ENCODE measurements around the gene PACSIN2. TPM values are rescaled to one million over a fixed set of nuclear protein-coding genes. Genes with fewer than 3 reads are reported as not detected.
"Not testable (repeated sequence)": the region's sequence is repeated elsewhere in the genome, so short reads cannot be mapped to it uniquely, and the experiment has no call there.

The PACSIN2 gene
- total RNA-seq, 6 experiments from 2014 or later, result 69.8 to 97.3 (median 76.2) TPM

GRCh38 chr22:42926768-42927167, 88.2 kb downstream of the PACSIN2 start:
- peaks cover 59% of the 10 kb centered on the region for H3K4me1 Mint-ChIP-seq (ENCODE audit: low read depth)
- peaks cover 6% of the 10 kb centered on the region; the same call in 1 of the 2 replicates for H3K36me3 Mint-ChIP-seq (ENCODE audit: low read depth)
- no peaks in the 10 kb centered on the region; the same call in 1 of the 2 replicates for H3K9me3 Mint-ChIP-seq
- H3K27ac Mint-ChIP-seq, result peak overlapping the region; percentile 71; the same call in 1 of the 2 replicates
- no peak for TF ChIP-seq CTCF (IDR thresholded peaks at IDR 0.05)
- DNase-seq, result no peak
- H3K4me3 Mint-ChIP-seq, result no peak overlapping the region
- H3K27me3 Mint-ChIP-seq (ENCODE audit: insufficient read depth), result peaks cover 2% of the 10 kb centered on the region

- TF ChIP-seq CTCF (IDR thresholded peaks at IDR 0.05), result no peak
- peak overlapping the region; percentile 71 for H3K27ac Mint-ChIP-seq
- peaks cover 2% of the 10 kb centered on the region for H3K27me3 Mint-ChIP-seq (ENCODE audit: insufficient read depth)
- H3K36me3 Mint-ChIP-seq (ENCODE audit: low read depth), result peaks cover 4% of the 10 kb centered on the region; the same call in 1 of the 2 replicates
- no peak overlapping the region for H3K4me3 Mint-ChIP-seq
- peaks cover 59% of the 10 kb centered on the region for H3K4me1 Mint-ChIP-seq (ENCODE audit: low read depth)
- no peaks in the 10 kb centered on the region; the same call in 1 of the 2 replicates for H3K9me3 Mint-ChIP-seq
- no peak for DNase-seq
Observed at GRCh38 chr22:42926104-42926503, 88.8 kb downstream of the PACSIN2 start.

- DNase-seq, result no peak
- H3K36me3 Mint-ChIP-seq (ENCODE audit: low read depth), result peaks cover 4% of the 10 kb centered on the region
- TF ChIP-seq CTCF (IDR thresholded peaks at IDR 0.05), result no peak
- H3K4me3 Mint-ChIP-seq, result no peak overlapping the region
- H3K4me1 Mint-ChIP-seq (ENCODE audit: low read depth), result peaks cover 58% of the 10 kb centered on the region
- peak overlapping the region; percentile 71 for H3K27ac Mint-ChIP-seq
- peaks cover 2% of the 10 kb centered on the region for H3K27me3 Mint-ChIP-seq (ENCODE audit: insufficient read depth)
- H3K9me3 Mint-ChIP-seq, result no peaks in the 10 kb centered on the region; the same call in 1 of the 2 replicates
Observed at GRCh38 chr22:42925598-42925997, 89.4 kb downstream of the PACSIN2 start.

- H3K4me1 Mint-ChIP-seq (ENCODE audit: low read depth), result peaks cover 58% of the 10 kb centered on the region
- H3K9me3 Mint-ChIP-seq; DNase-seq; H3K27me3 Mint-ChIP-seq (ENCODE audit: insufficient read depth); H3K36me3 Mint-ChIP-seq (ENCODE audit: low read depth); H3K4me3 Mint-ChIP-seq; H3K27ac Mint-ChIP-seq: not testable (repeated sequence)
Observed at GRCh38 chr22:42925031-42925430, 89.9 kb downstream of the PACSIN2 start.

- DNase-seq, result no peak
- Mint-ChIP-seq H3K9me3 (no peaks in the 10 kb centered on the region), H3K4me1 (ENCODE audit: low read depth) (peaks cover 54% of the 10 kb centered on the region), H3K36me3 (ENCODE audit: low read depth) (peaks cover 8% of the 10 kb centered on the region), H3K27ac (peak overlapping the region; percentile 64), H3K27me3 (ENCODE audit: insufficient read depth) (peaks cover 2% of the 10 kb centered on the region), H3K4me3 (no peak overlapping the region)
- no peak for TF ChIP-seq CTCF (IDR thresholded peaks at IDR 0.05)
Observed at GRCh38 chr22:42924436-42924835, 90.5 kb downstream of the PACSIN2 start.

- DNase-seq, result no peak
- Mint-ChIP-seq H3K36me3 (ENCODE audit: low read depth) (peaks cover 4% of the 10 kb centered on the region), H3K27me3 (ENCODE audit: insufficient read depth) (peaks cover 2% of the 10 kb centered on the region), H3K4me1 (ENCODE audit: low read depth) (peaks cover 54% of the 10 kb centered on the region), H3K9me3 (no peaks in the 10 kb centered on the region), H3K4me3 (no peak overlapping the region), H3K27ac (peak overlapping the region; percentile 88)
- no peak for TF ChIP-seq CTCF (IDR thresholded peaks at IDR 0.05)
Observed at GRCh38 chr22:42922374-42923191, 92.4 kb downstream of the PACSIN2 start.
